Adipose tissue (tissue), 3 donors: ENCODE results near the gene TFDP1. TPM values are rescaled to one million over a fixed set of nuclear protein-coding genes. Genes with fewer than 3 reads are reported as not detected.
"Not testable (repeated sequence)": the region's sequence is repeated elsewhere in the genome, so short reads cannot be mapped to it uniquely, and the experiment has no call there.

Source experiments
- H3K27ac ChIP-seq: one replicate; pipeline ENCODE4 v1.5.1; 2013; ENCODE audit warnings: low read depth, low read length
- WGBS, 3 donors: extraction: QIAGEN DNeasy Blood & Tissue Kit; methylation state at CpG; one replicate each; pipeline ENCODE4 v1.1.7; 2013; 5-methylcytosine and 5-hydroxymethylcytosine counted together
- polyA plus RNA-seq, 3 donors: library from polyadenylated mRNA; stranded (reverse); fragments of 200-250 nt; gene quantifications; one replicate each; pipeline ENCODE4 v1.2.3, GENCODE V29; 2013
- donor health status: healthy with polysubstance abuse.
- donor health status: Bipolar disorder and iron deficiency.
- donor health status: healthy.

The TFDP1 gene
- polyA plus RNA-seq, 3 donors, result 10.5 to 64.2 (median 33.2) TPM

- 87 to 90% (median 89%) methylated on average over 18 of the region's 18 CpGs for WGBS, 3 donors
- H3K27ac ChIP-seq, result no peak overlapping the region
Measured at GRCh38 chr13:113589251-113589960, 4.9 kb downstream of the TFDP1 start.

- whole genome bisulfite sequencing, 3 donors, result 85 to 91% (median 86%) methylated on average over 14 of the region's 14 CpGs
- no peak overlapping the region for H3K27ac ChIP-seq
Measured at GRCh38 chr13:113589961-113590339, 5.4 kb downstream of the TFDP1 start.

- H3K27ac ChIP-seq, result no peak overlapping the region
- WGBS, 3 donors, result 93 to 94% (median 94%) methylated on average over 11 of the region's 11 CpGs
Measured at GRCh38 chr13:113591750-113592149, 7.2 kb downstream of the TFDP1 start.

- 90 to 97% (median 96%) methylated on average over 5 of the region's 5 CpGs for WGBS, 3 donors
Measured at GRCh38 chr13:113592571-113592970, 8.0 kb downstream of the TFDP1 start.

GRCh38 chr13:113594066-113594821 is 9.7 kb downstream of the TFDP1 start:
- 92 to 96% (median 92%) methylated on average over 20 to 21 of the region's 21 CpGs for WGBS, 3 donors
- not testable (repeated sequence) for H3K27ac ChIP-seq

More at GRCh38 chr13:113592571-113592970, 8.0 kb downstream of the TFDP1 start:
- H3K27ac ChIP-seq, result no peak overlapping the region

- WGBS, 3 donors, result 94 to 97% (median 94%) methylated on average over 8 of the region's 8 CpGs
- H3K27ac ChIP-seq, result no peak overlapping the region
Measured at GRCh38 chr13:113595131-113595530, 10.6 kb downstream of the TFDP1 start.

GRCh38 chr13:113596321-113597200 is 12.0 kb downstream of the TFDP1 start:
- H3K27ac ChIP-seq, result no peak overlapping the region
- 92 to 96% (median 94%) methylated on average over 27 of the region's 27 CpGs for WGBS, 3 donors

- 91 to 94% (median 94%) methylated on average over 24 of the region's 24 CpGs for WGBS, 3 donors
- no peak overlapping the region for H3K27ac ChIP-seq
Measured at GRCh38 chr13:113597391-113598080, 13.0 kb downstream of the TFDP1 start.

GRCh38 chr13:113598081-113598410 is 13.5 kb downstream of the TFDP1 start:
- no peak overlapping the region for H3K27ac ChIP-seq
- WGBS, 3 donors, result 80 to 97% (median 94%) methylated on average over 5 of the region's 5 CpGs

- 95 to 99% (median 97%) methylated on average over 13 of the region's 13 CpGs for WGBS, 3 donors
- H3K27ac ChIP-seq, result no peak overlapping the region
Measured at GRCh38 chr13:113598481-113598880, 13.9 kb downstream of the TFDP1 start.

- no peak overlapping the region for H3K27ac ChIP-seq
- 95 to 99% (median 98%) methylated on average over 12 of the region's 12 CpGs for WGBS, 3 donors
Measured at GRCh38 chr13:113599391-113599790, 14.8 kb downstream of the TFDP1 start.

GRCh38 chr13:113601166-113602070 is 16.9 kb downstream of the TFDP1 start:
- H3K27ac ChIP-seq, result no peak overlapping the region
- 94 to 96% (median 96%) methylated on average over 26 to 28 of the region's 28 CpGs for WGBS, 3 donors

- H3K27ac ChIP-seq, result no peak overlapping the region
- WGBS, 3 donors, result 88 to 90% (median 89%) methylated on average over 15 of the region's 15 CpGs
Measured at GRCh38 chr13:113602291-113602988, 17.9 kb downstream of the TFDP1 start.

GRCh38 chr13:113603116-113603710 is 18.7 kb downstream of the TFDP1 start:
- no peak overlapping the region for H3K27ac ChIP-seq
- 83 to 95% (median 90%) methylated on average over 13 of the region's 13 CpGs for WGBS, 3 donors

- 81 to 100% (median 95%) methylated on average over 1 of the region's 1 CpG for WGBS, 3 donors
- H3K27ac ChIP-seq, result no peak overlapping the region
Measured at GRCh38 chr13:113604186-113604585, 19.6 kb downstream of the TFDP1 start.

- 96 to 99% (median 96%) methylated on average over 8 of the region's 8 CpGs for WGBS, 3 donors
- H3K27ac ChIP-seq, result no peak overlapping the region
Measured at GRCh38 chr13:113605461-113605860, 20.9 kb downstream of the TFDP1 start.
